H1 (cell line): ENCODE data around the gene FLCN. TPM values are rescaled to one million over a fixed set of nuclear protein-coding genes. Genes with fewer than 3 reads are reported as not detected.

ENCODE experiments used
- CTCF ChIA-PET: fragments of 300-600 bp; sonication (Branson Sonifier 250); formaldehyde crosslinking; loops from one replicate; lab custom pipeline; 2021; ENCODE audit not compliant: partially characterized antibody; lab: Charles Lee
- POLR2A ChIA-PET: fragments of 300-600 bp; sonication (Branson Sonifier 250); formaldehyde crosslinking; loops from one replicate; lab custom pipeline; 2021; ENCODE audit warnings: inconsistent platforms; ENCODE audit not compliant: partially characterized antibody; lab: Charles Lee
- DNase-seq, 2 experiments: peaks; one replicate each; pipeline versions ENCODE4 v3.0.0 to v3.0.0-alpha.2; 2010 to 2022; ENCODE audit warnings: low spot score in 2 of 2, low read depth in 1 of 2, mixed read lengths in 1 of 2
- FAIRE-seq: peaks from 2 replicates; lab custom pipeline; 2011; peaks lifted over from hg19 to GRCh38; lab: Jason Lieb, UNC
- H2AFZ ChIP-seq: 2 replicates; pipeline ENCODE4 v1.8.1; 2012; ENCODE audit warnings: low read length, inconsistent platforms
- H2AK5ac ChIP-seq: 2 replicates; pipeline ENCODE4 v1.6.1; 2013; ENCODE audit warnings: low read depth, low read length
- H2BK120ac ChIP-seq: replicated peaks from 2 replicates; pipeline ENCODE3; 2013; ENCODE audit warnings: low read depth, low read length, inconsistent platforms
- H2BK12ac ChIP-seq: 2 replicates; pipeline ENCODE4 v1.6.1; 2013; ENCODE audit warnings: low read depth, low read length
- H2BK15ac ChIP-seq: 2 replicates; pipeline ENCODE4 v1.6.1; 2013; ENCODE audit warnings: low read length
- H2BK20ac ChIP-seq: 2 replicates; pipeline ENCODE4 v1.6.1; 2013; ENCODE audit warnings: low read length
- H2BK5ac ChIP-seq: 2 replicates; pipeline ENCODE4 v1.6.1; 2013; ENCODE audit warnings: low read depth, low read length
- H3K14ac ChIP-seq: 2 replicates; pipeline ENCODE4 v1.6.1; 2013; ENCODE audit warnings: inconsistent platforms; ENCODE audit not compliant: insufficient read length
- H3K18ac ChIP-seq: 2 replicates; pipeline ENCODE4 v1.6.1; 2013; ENCODE audit warnings: low read length; ENCODE audit errors: extremely low read depth
- H3K23ac ChIP-seq: 2 replicates; pipeline ENCODE4 v1.6.1; 2013; ENCODE audit warnings: inconsistent platforms; ENCODE audit not compliant: insufficient read length
- H3K23me2 ChIP-seq: 2 replicates; pipeline ENCODE4 v1.6.1; 2013; ENCODE audit warnings: low read depth, low read length
- H3K27ac ChIP-seq: 2 replicates; pipeline ENCODE4 v1.6.1; 2011; ENCODE audit warnings: low read depth, low read length, inconsistent platforms
- H3K27me3 ChIP-seq, 4 experiments: replicated peaks in 1 of 4; 1 replicate in 1 of 4; 2 replicates in 3 of 4; pipeline versions ENCODE4 v1.6.1 to v1.8.1; 2011 to 2013; ENCODE audit warnings: low read length in 3 of 4, mild to moderate bottlenecking in 3 of 4, inconsistent platforms in 2 of 4, mixed read lengths in 2 of 4, moderate library complexity in 1 of 4; ENCODE audit not compliant: control insufficient read depth in 3 of 4, insufficient read depth in 3 of 4; ENCODE audit errors: extremely low read depth in 1 of 4
- H3K36me3 ChIP-seq, 4 experiments: 2 replicates each; pipeline versions ENCODE4 v1.6.1 to v1.8.1; 2011 to 2013; ENCODE audit warnings: mild to moderate bottlenecking in 4 of 4, low read length in 3 of 4, moderate library complexity in 2 of 4, control low read depth in 1 of 4, inconsistent platforms in 1 of 4; ENCODE audit not compliant: insufficient read depth in 4 of 4, control insufficient read depth in 2 of 4
- H3K4ac ChIP-seq: replicated peaks from 2 replicates; pipeline ENCODE3; 2013; ENCODE audit warnings: low read length, low read depth, mixed read lengths, inconsistent platforms; ENCODE audit not compliant: insufficient read length
- H3K4me1 ChIP-seq, 4 experiments: replicated peaks in 1 of 4; 1 replicate in 1 of 4; 2 replicates in 3 of 4; pipeline versions ENCODE4 v1.6.1 to v1.8.1; 2011 to 2013; ENCODE audit warnings: low read length in 3 of 4, inconsistent platforms in 2 of 4, mixed read lengths in 1 of 4; ENCODE audit not compliant: insufficient read depth in 4 of 4, control insufficient read depth in 3 of 4
- H3K4me2 ChIP-seq, 2 experiments: 2 replicates each; pipeline versions ENCODE4 v1.6.1 to v1.8.1; 2011 to 2013; ENCODE audit warnings: low read depth in 2 of 2, low read length in 2 of 2, control low read depth in 1 of 2, inconsistent platforms in 1 of 2, mild to moderate bottlenecking in 1 of 2; ENCODE audit not compliant: insufficient read depth in 1 of 2
- H3K4me3 ChIP-seq, 4 experiments: fragments of 200-600, 300-600 bp in 1 of 4; sonication (generic), shearing (Covaris generic), sonication (Bioruptor Twin) in 1 of 4; 2 replicates each; pipeline versions ENCODE4 v1.5.1 to v1.8.1; 2011 to 2016; ENCODE audit warnings: low read length in 4 of 4, low read depth in 3 of 4, control low read depth in 2 of 4, inconsistent platforms in 2 of 4, mild to moderate bottlenecking in 2 of 4, mixed read lengths in 1 of 4, moderate library complexity in 1 of 4; ENCODE audit not compliant: insufficient read depth in 2 of 4; ENCODE audit errors: extremely low read depth in 1 of 4
- H3K56ac ChIP-seq: replicated peaks from 2 replicates; pipeline ENCODE3; 2013; ENCODE audit warnings: low read depth, mild to moderate bottlenecking, mixed read lengths, low read length, inconsistent platforms; ENCODE audit not compliant: insufficient read length
- H3K79me1 ChIP-seq: 2 replicates; pipeline ENCODE4 v1.6.1; 2013; ENCODE audit warnings: low read depth, low read length, control low read depth
- H3K79me2 ChIP-seq, 2 experiments: 2 replicates each; pipeline versions ENCODE4 v1.6.1 to v1.8.1; 2012 to 2013; ENCODE audit warnings: low read length in 2 of 2, mild to moderate bottlenecking in 2 of 2, inconsistent platforms in 1 of 2; ENCODE audit not compliant: insufficient read depth in 2 of 2, control insufficient read depth in 1 of 2
- H3K9ac ChIP-seq, 4 experiments: replicated peaks in 1 of 4; 1 replicate in 1 of 4; 2 replicates in 3 of 4; pipeline versions ENCODE4 v1.6.1 to v1.8.1; 2011 to 2013; ENCODE audit warnings: low read depth in 3 of 4, low read length in 3 of 4, control low read depth in 2 of 4, mild to moderate bottlenecking in 2 of 4, moderate library complexity in 2 of 4, inconsistent platforms in 1 of 4; ENCODE audit errors: extremely low read depth in 1 of 4
- H3K9me3 ChIP-seq, 2 experiments: 2 replicates each; pipeline versions ENCODE4 v1.6.1 to v1.8.1; 2012 to 2013; ENCODE audit warnings: mild to moderate bottlenecking in 2 of 2, moderate library complexity in 2 of 2, control low read depth in 1 of 2, inconsistent platforms in 1 of 2, low read depth in 1 of 2, low read length in 1 of 2, mixed read lengths in 1 of 2; ENCODE audit not compliant: insufficient read depth in 2 of 2
- H4K20me1 ChIP-seq, 2 experiments: replicated peaks in 1 of 2; 2 replicates each; pipeline versions ENCODE3 to v1.8.1; 2011 to 2013; ENCODE audit warnings: inconsistent platforms in 2 of 2, low read length in 2 of 2, mild to moderate bottlenecking in 1 of 2; ENCODE audit not compliant: insufficient read depth in 2 of 2, control insufficient read depth in 1 of 2
- H4K5ac ChIP-seq: 2 replicates; pipeline ENCODE4 v1.6.1; 2013; ENCODE audit warnings: low read length, low read depth, mixed read lengths, inconsistent platforms; ENCODE audit not compliant: insufficient read length
- H4K8ac ChIP-seq: 2 replicates; pipeline ENCODE4 v1.8.0; 2013; ENCODE audit warnings: mild to moderate bottlenecking, moderate library complexity, low read length, inconsistent platforms; ENCODE audit not compliant: insufficient read depth; ENCODE audit errors: extremely low read depth
- H4K91ac ChIP-seq: replicated peaks from 2 replicates; pipeline ENCODE3; 2013; ENCODE audit warnings: low read length, mixed read lengths, inconsistent platforms; ENCODE audit not compliant: insufficient read length
- CTBP2 ChIP-seq: IDR thresholded peaks from 2 replicates; pipeline ENCODE4 v1.7.0; 2011; ENCODE audit warnings: borderline replicate concordance, mild to moderate bottlenecking, moderate library complexity, mixed read lengths, low read length; ENCODE audit not compliant: insufficient read depth, insufficient read length
- SIX5 ChIP-seq: IDR thresholded peaks from 2 replicates; pipeline ENCODE4 v1.6.1; 2011; ENCODE audit warnings: mild to moderate bottlenecking, low read depth, low read length
- WGBS, 2 experiments: shearing (Covaris generic) in 1 of 2; methylation state at CpG; one replicate each; pipeline versions ENCODE4 v1.1.6 to v1.1.7; 2013 to 2015; ENCODE audit warnings: low lambda C conversion rate in 2 of 2, mixed read lengths in 2 of 2, inconsistent platforms in 1 of 2, low coverage in 1 of 2, missing lambda C conversion rate in 1 of 2; ENCODE audit not compliant: insufficient replicate concordance in 2 of 2, insufficient coverage in 1 of 2, insufficient read length in 1 of 2; ENCODE audit errors: extremely low coverage in 1 of 2, missing lambda C conversion rate in 1 of 2; 5-methylcytosine and 5-hydroxymethylcytosine counted together
- polyA plus RNA-seq, 7 experiments: library from polyadenylated mRNA; depleted of rRNA in 3 of 7; stranded (reverse) in 5 of 7; unstranded in 2 of 7; fragments of >200 nt in 5 of 7; fragments of 200-250 nt in 2 of 7; gene quantifications; 1 replicate in 5 of 7; 2 replicates in 1 of 7; 4 replicates in 1 of 7; pipeline versions ENCODE4 v1.2.1 to v1.2.3, GENCODE V29; 2011 to 2013; ENCODE audit warnings: missing spikeins in 2 of 7, mixed read lengths in 2 of 7
- total RNA-seq: library from RNA; stranded (reverse); fragmentation: NEBNext Ultra II Directional; extraction: Animal tissue kit (Norgen Biotek cat#: 25700); gene quantifications from 2 replicates; pipeline ENCODE4 v1.2.1, GENCODE V29; 2021

FLCN gene
- total and polyA plus RNA-seq, 2 of the 8 experiments (the other 6 are each of a cell fraction or from before 2014, with no cell fraction given) = 15.6 to 34.6 TPM

DNA sequence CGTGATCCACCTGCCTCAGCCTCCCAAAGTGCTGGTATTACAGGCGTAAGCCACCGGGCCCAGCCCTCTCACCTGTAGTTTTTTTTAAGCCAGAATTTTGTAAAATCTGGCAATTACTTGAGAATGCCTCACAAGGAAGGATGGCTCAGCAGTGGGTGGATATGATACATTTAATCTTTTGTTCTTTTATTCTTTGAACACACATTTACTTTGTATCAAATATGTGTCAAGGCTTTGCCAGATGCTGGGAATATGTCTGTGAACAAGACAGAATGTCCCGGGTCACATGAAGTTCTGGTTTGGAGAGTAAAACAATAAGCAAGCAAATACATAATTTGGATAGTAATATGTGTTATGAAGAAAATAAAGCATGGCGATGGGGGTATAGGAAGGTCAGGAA lies 49.0 kb upstream of the FLCN start:
- CTCF ChIA-PET = no interaction called here
- DNase-seq (no peak), FAIRE-seq (no peak)
- no peaks in the 10 kb centered on the region for H3K79me2 ChIP-seq
- no peak overlapping the region for H2AFZ ChIP-seq
- no peaks in the 10 kb centered on the region for H3K79me1 ChIP-seq
- H3K23me2 ChIP-seq = peaks cover 3% of the 10 kb centered on the region
- H3K9ac ChIP-seq = no peak overlapping the region
- POLR2A ChIA-PET = interaction anchor here (2.9 kb wide), 1 partner anchor 15 kb away, joined by 10 read pairs; no protein-coding TSS in a partner anchor
- H4K5ac ChIP-seq = no peak overlapping the region
- no peak overlapping the region for H3K4me2 ChIP-seq
- no peak overlapping the region for H2AK5ac ChIP-seq
- H2BK15ac ChIP-seq = no peak overlapping the region
- no peak overlapping the region for H3K18ac ChIP-seq
- 96% methylated on average over 5 of the region's 5 CpGs; no CpG with 5 or more reads in 1 of the 2 experiments for WGBS, 2 experiments
- H3K14ac ChIP-seq = no peak overlapping the region
- peaks cover 0 to 6% (median 0%) of the 10 kb centered on the region in 4 experiments; a peak in 1 of 7 replicates for H3K4me1 ChIP-seq
- no peak overlapping the region for H2BK12ac ChIP-seq
- no peak overlapping the region for H2BK120ac ChIP-seq
- no peaks in the 10 kb centered on the region for H3K27me3 ChIP-seq
- TF ChIP-seq CTBP2 (no peak), SIX5 (no peak)
- no peaks in the 10 kb centered on the region for H3K9me3 ChIP-seq
- H2BK5ac ChIP-seq = no peak overlapping the region
- H4K8ac ChIP-seq = no peak overlapping the region
- H4K20me1 ChIP-seq = peaks cover 0 to under 1% of the 10 kb centered on the region in 2 experiments
- H3K36me3 ChIP-seq = no peaks in the 10 kb centered on the region
- H3K56ac ChIP-seq = no peak overlapping the region
- no peak overlapping the region for H3K27ac ChIP-seq
- H3K4ac ChIP-seq = no peak overlapping the region
- no peak overlapping the region for H3K23ac ChIP-seq
- H2BK20ac ChIP-seq = no peak overlapping the region
- H3K4me3 ChIP-seq = no peak overlapping the region
- no peak overlapping the region for H4K91ac ChIP-seq
